ENCODE data around the gene ABLIM1.

DNA sequence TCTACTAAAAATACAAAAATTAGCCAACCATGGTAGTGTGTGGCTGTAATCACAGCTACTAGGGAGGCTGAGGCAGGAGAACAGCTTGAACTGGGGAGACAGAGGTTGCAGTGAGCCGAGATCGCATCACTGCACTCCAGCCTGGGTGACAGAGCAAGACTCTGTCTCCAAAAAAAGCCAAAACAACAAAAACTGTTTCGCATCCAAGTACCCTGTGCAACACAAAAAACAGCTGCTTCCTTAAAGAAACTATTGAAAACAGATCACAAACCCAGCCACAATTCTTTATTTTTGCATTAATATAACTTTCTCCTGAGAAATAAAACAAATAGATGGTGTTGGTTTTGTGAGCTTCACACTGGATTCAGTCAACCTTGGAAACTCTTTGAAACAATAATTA lies 141.7 kb downstream of the ABLIM1 start:
- no peak for TF ChIP-seq ZNF232 (CRISPR knock-in tag; IDR thresholded peaks at IDR 0.05)
- TF ChIP-seq, protein P1, sequence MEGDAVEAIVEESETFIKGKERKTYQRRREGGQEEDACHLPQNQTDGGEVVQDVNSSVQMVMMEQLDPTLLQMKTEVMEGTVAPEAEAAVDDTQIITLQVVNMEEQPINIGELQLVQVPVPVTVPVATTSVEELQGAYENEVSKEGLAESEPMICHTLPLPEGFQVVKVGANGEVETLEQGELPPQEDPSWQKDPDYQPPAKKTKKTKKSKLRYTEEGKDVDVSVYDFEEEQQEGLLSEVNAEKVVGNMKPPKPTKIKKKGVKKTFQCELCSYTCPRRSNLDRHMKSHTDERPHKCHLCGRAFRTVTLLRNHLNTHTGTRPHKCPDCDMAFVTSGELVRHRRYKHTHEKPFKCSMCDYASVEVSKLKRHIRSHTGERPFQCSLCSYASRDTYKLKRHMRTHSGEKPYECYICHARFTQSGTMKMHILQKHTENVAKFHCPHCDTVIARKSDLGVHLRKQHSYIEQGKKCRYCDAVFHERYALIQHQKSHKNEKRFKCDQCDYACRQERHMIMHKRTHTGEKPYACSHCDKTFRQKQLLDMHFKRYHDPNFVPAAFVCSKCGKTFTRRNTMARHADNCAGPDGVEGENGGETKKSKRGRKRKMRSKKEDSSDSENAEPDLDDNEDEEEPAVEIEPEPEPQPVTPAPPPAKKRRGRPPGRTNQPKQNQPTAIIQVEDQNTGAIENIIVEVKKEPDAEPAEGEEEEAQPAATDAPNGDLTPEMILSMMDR (IDR thresholded peaks at IDR 0.05): no peak
